Thoracic aorta (tissue), 2 donors: ENCODE measurements around the gene FAM184A. TPM values are rescaled to one million over a fixed set of nuclear protein-coding genes. Genes with fewer than 3 reads are reported as not detected.

Experiments
- ATAC-seq: fragments of 150-250 bp; one replicate; pipeline ENCODE4 v1.8.0; 2017; ENCODE audit warnings: low read depth; ENCODE audit not compliant: insufficient number of reproducible peaks, low FRiP score
- DNase-seq: peaks from one replicate; pipeline ENCODE4 v3.0.0-alpha.2; 2020; ENCODE audit warnings: low spot score
- H3K27ac ChIP-seq, 2 donors: fragments of 200-600 bp; sonication (generic); 1 replicate in 1 of 2; 2 replicates in 1 of 2; pipeline ENCODE4 v1.5.1; 2016; ENCODE audit warnings: mild to moderate bottlenecking in 2 of 2, moderate library complexity in 2 of 2
- H3K27me3 ChIP-seq: fragments of 200-600 bp; sonication (generic); replicated peaks from 2 replicates; pipeline ENCODE4 v1.6.0; 2016; ENCODE audit warnings: mild to moderate bottlenecking; ENCODE audit not compliant: insufficient read depth
- H3K36me3 ChIP-seq: fragments of 200-600 bp; sonication (generic); one replicate; pipeline ENCODE4 v1.5.1; 2016
- H3K4me1 ChIP-seq, 2 donors: fragments of 200-600 bp; sonication (generic); 1 replicate in 1 of 2; 2 replicates in 1 of 2; pipeline versions ENCODE4 v1.5.1 to v1.6.0; 2016; ENCODE audit warnings: low read depth in 2 of 2, mild to moderate bottlenecking in 1 of 2; ENCODE audit not compliant: control insufficient read depth in 1 of 2
- H3K4me3 ChIP-seq: fragments of 200-600 bp; sonication (generic); 2 replicates; pipeline ENCODE4 v1.5.1; 2016; ENCODE audit warnings: mild to moderate bottlenecking
- H3K9me3 ChIP-seq: fragments of 200-600 bp; sonication (generic); 2 replicates; pipeline ENCODE4 v1.5.1; 2016
- CTCF ChIP-seq: fragments of 200-600 bp; sonication (generic); IDR thresholded peaks from one replicate; pipeline ENCODE4 v1.5.1; 2019; ENCODE audit warnings: antibody characterized with exemption
- total RNA-seq, 2 donors: library from RNA; depleted of rRNA; stranded (reverse); fragments of >200 nt; gene quantifications; one replicate each; pipeline versions ENCODE4 v1.1.0 to v1.2.3, GENCODE V29; 2016

Gene FAM184A
- total RNA-seq, 2 donors from 2014 or later = 0.54 to 7.5 TPM

- no peak for ATAC-seq
- H3K9me3 ChIP-seq = no peaks in the 10 kb centered on the region
- H3K4me3 ChIP-seq = peak overlapping the region; percentile 90
- H3K27me3 ChIP-seq = no peaks in the 10 kb centered on the region
- no peak for TF ChIP-seq CTCF
- peak overlapping the region; percentile 50 to 64 for H3K27ac ChIP-seq
- H3K36me3 ChIP-seq = no peaks in the 10 kb centered on the region
- peaks cover 4 to 14% of the 10 kb centered on the region in 2 donors for H3K4me1 ChIP-seq
- no peak for DNase-seq
Measured at GRCh38 chr6:119077643-119078375, 655 bp downstream of the FAM184A start.

GRCh38 chr6:119077391-119077642, 1.1 kb downstream of the FAM184A start:
- Histone ChIP-seq H3K27me3 (no peaks in the 10 kb centered on the region), H3K36me3 (no peaks in the 10 kb centered on the region), H3K4me1 (peaks cover 4 to 14% of the 10 kb centered on the region in 2 donors), H3K4me3 (peak overlapping the region; percentile 90), H3K9me3 (no peaks in the 10 kb centered on the region), H3K27ac (peak overlapping the region in 1 of 2 donors; percentile 18)
- no peak for ATAC-seq
- TF ChIP-seq CTCF = no peak
- DNase-seq = no peak

DNA sequence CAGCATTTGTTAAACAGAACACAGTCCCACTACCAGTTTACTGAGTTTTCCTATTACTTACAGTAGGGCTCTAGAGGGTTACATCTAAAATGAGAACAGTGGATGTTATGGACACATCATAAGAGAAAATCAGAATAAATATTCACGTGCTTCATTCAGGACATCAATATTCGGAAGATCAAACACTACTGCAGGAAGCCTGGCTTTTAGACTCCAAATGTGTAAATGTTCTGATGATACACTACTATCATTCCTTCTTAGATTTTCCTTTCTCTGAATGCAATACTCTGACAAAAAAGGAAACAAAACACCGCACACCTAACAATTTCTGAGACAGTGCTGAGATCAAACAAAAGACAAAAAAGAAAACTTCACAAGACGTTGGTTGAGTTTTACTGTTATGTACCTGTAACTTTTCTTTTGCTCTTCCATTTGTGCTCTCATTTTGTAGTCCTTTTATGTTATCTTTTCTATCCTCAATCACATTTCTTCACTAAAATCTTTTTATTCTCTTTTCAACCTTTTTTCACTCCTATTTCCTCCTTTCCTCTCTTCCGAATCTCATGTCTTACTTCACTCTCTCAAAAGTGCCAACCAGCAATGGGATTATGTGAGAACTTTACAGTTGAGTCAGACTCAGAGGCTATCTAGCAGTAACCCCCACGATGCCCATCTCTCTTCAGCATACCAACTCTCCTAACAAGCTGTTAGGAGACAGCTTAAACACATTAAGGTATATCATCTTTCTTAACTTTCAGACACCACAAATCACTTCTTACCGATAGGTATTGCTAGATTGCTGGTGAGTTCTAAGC, 1.7 kb downstream of the FAM184A start:
- peak overlapping the region in 1 of 2 donors; percentile 18 for H3K27ac ChIP-seq
- no peak for DNase-seq
- H3K9me3 ChIP-seq = no peaks in the 10 kb centered on the region
- H3K27me3 ChIP-seq = no peaks in the 10 kb centered on the region
- H3K4me3 ChIP-seq = peak overlapping the region; percentile 90
- no peak for TF ChIP-seq CTCF
- H3K36me3 ChIP-seq = no peaks in the 10 kb centered on the region
- ATAC-seq = no peak
- H3K4me1 ChIP-seq = peaks cover 4 to 14% of the 10 kb centered on the region in 2 donors

DNA sequence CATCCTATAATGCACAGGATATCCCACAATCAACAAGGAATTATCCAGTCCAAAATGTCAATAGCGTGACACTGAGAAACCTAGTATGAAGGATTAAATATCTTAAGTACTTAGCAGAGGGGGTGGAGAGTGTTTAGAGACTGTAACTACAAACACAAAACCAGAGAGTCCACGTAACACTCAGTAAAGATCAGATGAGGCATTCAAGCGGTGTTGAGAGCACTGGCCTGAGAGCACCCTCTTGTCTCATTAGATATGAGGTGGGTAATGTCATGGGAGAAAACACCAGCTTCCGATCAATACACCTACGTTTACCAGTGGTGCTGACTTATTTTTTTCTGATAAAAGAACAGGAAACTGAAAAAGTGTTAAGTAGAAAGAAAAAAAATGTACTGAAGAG, 2.3 kb downstream of the FAM184A start:
- no peak for ATAC-seq
- no peak for TF ChIP-seq CTCF
- Histone ChIP-seq H3K4me3 (no peak overlapping the region), H3K4me1 (peaks cover 4 to 14% of the 10 kb centered on the region in 2 donors), H3K27ac (no peak overlapping the region), H3K27me3 (no peaks in the 10 kb centered on the region), H3K36me3 (no peaks in the 10 kb centered on the region), H3K9me3 (no peaks in the 10 kb centered on the region)
- DNase-seq = no peak

DNA sequence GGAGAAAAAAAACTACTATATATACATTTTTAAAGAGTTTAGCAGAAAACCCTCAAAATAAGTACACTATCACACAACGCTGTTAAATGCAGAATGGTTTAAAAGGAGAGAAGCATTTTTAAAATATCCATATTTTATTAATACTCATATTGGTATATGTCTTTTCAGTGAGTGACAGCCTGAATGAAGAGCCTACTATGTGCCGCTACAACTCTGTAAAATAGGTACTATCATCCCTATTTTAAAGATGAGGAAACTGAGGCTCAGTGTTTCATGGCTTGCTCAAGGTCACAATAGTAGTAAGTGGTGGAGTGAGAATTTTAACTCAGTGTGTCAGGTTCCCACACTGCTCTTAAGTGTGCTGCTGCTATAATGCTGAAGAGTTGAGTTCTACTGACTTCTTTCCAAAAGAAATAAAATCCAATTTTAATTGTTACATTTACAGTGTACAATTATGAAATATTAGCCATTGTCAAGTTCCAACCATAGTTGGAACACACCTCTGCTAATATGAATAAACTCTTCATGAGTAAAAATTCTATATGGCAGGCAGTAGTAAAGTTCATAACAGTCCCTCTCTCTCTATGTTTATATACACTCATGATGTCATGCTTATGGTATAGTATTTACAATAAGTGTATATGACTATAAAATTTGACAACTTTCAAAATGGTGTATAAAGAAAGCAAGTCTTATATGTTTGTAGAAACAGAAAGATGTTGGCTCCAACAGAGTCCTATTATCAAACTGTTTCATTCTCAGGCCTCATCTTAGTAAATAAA, 3.1 kb downstream of the FAM184A start:
- Histone ChIP-seq H3K4me3 (no peak overlapping the region), H3K4me1 (peaks cover 4 to 14% of the 10 kb centered on the region in 2 donors), H3K27me3 (no peaks in the 10 kb centered on the region), H3K27ac (no peak overlapping the region), H3K36me3 (no peaks in the 10 kb centered on the region), H3K9me3 (no peaks in the 10 kb centered on the region)
- ATAC-seq (no peak), DNase-seq (no peak)
- no peak for TF ChIP-seq CTCF
